HG02981 (cell line): ENCODE data around the gene GPHN.

Experiments used
- ATAC-seq: cut with Tn5 transposase; IDR thresholded peaks from one replicate; pipeline ENCODE4 v1.9.1; 2021; ENCODE audit warnings: mild to moderate bottlenecking, moderate library complexity; ENCODE audit not compliant: unreplicated experiment

The GPHN gene

DNA sequence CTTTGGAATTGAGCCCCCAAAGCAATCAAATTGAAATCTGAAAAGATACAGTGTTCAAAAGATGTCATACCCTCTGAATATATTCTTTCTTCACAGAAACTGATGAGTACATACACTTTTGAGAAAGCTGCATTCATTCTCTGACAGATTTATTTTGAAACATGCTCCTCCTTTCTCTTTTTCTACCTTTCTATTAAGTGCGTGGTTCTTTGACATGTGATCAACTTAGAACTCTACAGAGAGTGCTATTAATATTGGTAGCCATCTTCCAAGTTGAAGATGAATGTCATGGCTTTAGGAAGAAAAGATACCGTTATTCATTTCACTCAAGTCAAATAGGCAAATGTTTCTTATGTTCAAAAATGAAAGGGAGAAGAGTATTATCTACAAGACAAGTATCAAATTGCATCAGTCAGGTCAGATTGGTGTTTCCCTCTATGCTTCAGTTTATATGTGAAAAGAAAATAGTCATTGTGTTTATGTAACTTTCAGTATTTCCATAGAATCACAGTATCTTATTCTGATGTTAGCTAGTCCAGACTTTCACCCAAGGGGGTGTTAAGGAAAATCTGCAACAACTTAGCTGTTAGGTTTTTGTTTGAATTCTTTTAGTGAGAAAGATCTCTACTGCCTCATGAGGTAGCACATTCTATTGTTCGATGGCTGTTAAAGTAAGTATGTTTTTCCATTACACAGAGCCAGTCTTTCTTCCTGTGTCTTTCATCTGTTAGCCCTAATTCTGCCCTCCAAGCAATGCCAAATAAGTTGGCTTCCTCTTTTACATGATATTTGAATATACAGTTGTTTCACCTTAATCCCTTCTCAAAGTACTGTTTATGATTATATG, 625.9 kb downstream of the GPHN start:
- no peak for ATAC-seq

DNA sequence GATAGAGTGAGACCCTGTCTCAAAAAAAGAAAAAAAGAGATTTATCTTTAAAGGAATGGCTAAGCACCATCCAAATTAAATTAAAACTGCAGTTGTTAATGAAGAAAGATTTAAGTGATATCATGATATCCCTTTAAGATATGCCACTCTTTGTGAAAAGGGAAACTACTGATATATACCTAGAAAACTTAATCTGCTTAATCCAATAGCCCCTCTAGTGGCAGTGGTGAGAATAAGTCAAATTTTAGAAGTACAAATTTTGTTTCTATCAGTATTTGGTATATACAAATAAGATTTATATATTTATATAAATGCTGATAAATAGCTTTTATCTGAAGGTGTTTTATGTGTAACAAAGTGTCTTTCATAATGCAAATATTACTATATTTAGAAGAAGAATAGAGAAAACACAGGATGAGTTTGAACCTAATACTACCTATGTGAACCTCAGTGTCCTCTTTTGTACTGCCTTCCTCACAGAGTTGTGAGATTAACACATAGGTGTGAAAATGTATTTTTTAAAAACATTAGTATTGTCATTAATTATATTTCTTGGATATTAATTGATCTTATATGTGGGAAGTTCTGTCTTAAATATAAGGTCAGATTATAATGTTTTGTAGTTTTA, 629.9 kb downstream of the GPHN start:
- ATAC-seq: no peak

DNA sequence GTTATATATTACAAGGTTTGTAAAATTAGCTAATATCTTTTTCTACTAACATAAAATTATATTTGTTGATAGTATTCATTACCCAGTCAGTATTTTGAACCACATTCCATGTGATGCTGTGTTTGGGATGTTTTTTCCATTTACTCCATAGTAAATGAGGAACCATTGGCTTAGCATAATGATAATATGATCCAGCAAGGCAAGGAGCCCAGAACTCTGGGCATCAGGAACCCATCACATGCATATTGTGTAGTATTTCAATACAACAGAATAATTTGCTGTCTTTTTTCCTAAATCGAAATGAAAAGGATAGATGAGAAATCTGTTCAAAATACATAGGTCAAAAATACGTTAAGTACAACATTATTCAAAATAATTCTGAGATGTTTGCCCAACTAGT, 632.6 kb downstream of the GPHN start:
- no peak for ATAC-seq

DNA sequence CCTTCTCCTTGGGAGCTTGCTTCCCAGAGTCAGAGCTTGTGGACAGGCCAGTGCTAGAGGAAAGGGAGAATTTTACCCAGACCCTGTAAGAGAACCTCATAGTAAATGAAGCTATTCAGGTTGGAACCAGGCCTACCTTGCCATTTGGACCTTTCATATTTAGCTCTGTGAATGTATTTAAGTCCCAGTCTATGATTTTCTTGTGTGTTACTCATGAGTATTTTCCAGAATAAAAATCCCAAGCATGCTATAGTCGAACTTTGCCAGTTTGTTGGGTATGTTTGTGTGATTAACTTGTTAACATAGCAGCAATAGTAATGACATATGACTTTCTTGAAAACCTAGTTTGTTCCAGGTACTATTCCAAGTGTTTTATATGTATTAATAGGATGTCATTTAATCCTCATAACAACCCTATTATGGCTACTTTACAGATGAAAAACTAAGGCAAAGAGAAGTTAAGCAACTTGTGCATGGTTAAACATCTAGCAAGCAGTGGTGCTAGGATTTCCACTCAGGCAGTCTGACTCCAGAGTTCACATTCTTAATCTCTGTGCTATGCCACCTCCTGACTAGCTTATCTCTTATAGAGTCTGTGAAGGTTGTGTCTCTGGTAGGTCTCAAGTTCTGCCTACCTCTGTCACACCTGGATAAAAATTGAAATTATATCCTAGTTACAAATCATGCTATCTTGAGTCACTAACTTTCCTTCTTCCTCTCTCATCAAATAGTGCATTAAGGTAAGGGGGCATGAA, 633.4 kb downstream of the GPHN start:
- no peak for ATAC-seq

DNA sequence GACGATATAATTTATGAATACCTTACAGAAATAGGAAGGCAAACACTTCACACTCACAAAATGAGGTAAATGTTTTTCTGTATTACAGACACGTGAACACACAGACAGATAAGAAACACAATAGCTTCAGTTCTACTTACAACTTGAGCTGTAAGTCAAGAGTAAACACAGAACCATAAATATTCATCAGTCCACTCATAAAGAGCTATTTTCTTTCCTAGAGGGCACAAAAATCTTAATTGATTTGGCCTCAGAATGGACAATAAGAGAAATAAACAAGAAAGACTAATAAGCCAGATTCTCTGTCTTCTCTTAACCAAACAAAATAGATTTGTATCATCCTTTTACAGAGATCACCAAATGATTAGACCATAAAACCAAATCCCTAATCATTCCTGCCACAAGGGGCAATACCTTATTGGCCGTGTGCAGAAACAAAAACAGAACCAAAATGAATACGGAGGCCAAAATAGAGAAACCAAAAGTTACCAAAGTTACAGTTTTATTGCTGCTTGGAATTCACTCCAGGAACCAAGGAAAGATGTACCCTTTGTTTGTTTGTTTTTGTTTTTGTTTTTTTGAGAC, 643.2 kb downstream of the GPHN start:
- ATAC-seq: no peak

DNA sequence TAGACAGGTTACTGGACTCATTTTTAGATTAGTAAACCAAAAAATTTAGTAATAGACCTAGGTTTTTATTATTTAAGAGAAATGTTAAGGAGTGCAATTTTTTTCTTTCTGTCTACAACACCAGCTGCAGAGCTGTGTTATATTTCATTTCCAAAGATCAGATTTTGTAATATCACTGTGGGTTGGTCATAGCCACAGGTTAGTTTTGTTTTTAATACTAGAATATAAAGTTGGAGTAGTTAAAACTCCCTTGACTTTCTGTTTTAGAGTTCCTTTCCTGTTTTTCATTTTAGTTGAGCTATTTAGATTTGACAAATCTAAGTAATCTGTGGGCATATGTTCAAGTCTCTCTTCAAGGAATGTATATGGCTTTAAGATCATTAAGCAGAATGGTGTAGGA, 650.6 kb downstream of the GPHN start:
- ATAC-seq: no peak

DNA sequence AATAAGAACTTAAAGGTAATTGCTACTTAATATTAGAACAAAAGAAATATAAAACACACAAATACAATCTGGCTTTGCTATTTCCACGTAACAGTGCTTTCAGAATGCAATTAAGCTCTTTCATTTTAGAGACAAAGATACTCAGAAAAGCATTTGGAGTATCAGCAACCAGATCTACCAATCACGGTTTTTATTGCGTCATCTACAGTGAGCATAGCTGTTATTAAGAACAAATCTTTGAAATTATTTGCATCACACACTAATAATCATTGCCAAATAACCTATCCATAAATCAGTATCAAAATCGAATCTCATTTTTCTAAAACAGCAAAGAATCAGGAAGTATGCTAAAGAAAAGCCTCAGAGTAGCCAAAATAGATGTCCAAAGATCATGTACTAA, 654.4 kb downstream of the GPHN start:
- ATAC-seq: no peak

DNA sequence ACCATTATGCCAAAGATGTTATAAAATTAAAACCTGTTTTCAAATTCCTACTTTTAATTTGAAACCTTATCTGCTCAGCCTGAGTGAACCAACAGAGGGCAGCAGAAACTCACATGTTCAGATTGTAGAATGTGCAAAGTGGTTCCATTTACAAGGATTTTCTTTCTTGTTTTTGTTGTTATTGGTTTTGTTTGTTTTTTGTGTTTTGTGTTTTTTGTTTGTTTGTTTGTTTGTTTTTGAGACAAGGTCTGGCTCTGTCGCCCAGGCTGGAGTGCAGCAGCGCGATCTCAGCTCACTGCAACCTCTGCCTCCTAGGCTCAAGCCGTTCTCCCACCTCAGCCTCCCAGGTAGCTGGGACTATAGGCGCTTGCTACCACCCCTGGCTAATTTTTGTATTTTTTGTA, 658.5 kb downstream of the GPHN start:
- ATAC-seq: no peak

DNA sequence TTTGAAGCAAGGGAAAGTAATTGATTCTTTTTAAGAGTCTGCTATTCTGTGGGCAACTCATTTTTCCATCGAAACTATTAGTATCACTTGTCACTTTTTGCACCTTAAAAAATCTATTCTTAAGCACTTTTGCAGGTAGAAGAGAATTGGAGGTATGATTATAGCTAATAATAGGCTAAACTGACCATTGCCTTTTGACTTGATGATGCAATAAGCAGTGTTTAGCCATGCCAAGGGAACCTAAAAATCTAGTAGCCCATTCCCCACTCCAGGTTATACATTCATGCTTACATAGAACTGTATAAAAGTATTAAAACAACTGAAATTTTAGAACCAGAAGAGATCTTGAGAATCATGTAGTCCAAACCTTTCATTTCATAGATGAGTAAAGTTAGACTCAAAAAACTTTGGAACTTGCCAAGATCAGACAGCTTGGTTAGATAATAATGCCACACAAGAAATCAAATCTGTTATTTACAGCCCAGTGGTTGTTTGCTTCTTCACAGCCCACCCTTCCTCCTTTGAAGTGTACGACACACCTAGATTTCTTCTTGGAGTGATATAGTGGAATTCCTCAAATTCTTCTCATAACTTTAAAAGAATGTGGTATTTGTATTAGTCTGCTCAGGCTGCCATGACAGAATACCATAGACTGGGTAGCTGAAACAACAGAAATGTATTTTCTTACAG, 659.6 kb downstream of the GPHN start:
- no peak for ATAC-seq

DNA sequence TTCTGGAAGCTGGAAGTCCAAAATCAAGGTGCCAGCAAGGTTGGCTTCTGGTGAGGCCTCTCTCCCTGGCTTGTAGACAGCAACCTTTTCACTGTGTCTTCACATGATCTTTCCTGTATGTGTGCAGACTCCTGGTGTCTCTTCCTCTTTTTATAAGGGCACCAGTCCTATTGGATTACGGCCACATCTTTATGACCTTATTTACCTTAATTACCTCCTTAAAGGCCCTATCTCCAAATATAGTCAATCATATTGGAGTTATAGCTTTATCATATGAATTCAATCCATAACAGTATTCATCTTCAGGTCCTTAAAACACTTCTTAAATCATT, 660.1 kb downstream of the GPHN start:
- no peak for ATAC-seq

DNA sequence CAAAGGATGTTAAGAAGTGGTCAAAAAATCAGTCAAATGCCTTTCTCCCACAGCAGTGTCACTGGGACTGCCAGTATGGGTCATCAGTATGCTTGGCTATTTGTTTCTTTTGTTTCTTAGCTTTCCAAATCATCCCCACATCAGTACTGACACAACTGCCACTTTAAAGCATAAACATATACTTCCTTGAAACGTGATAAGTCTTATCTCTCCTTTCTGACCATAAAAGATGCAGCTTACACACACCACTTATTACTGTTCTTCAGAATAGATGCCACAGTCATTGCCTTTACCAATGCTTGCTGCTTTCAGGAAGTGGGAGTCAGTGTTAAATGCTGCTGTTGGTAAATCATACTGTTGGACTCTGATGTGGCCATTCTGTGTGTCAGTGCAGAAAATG, 662.7 kb downstream of the GPHN start:
- no peak for ATAC-seq

DNA sequence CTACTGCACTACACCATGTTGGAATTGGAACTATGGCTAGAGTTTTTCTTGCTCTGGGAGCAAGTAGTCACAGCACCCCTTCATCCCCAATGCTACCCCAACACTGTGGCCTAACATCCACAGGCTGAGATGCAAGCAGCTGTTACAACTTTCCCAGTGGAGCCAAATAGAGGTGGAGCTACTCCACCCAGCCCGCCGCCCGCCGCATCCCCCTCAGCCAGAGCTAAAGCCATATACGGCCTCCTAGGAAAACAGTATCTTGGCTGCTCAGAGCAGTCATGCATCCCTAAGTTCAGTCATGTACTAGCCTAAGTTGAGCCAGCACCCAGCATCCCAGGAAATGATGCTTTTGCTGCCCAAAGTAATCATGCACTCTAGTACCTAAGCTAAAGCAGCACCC, 664.1 kb downstream of the GPHN start:
- no peak for ATAC-seq

DNA sequence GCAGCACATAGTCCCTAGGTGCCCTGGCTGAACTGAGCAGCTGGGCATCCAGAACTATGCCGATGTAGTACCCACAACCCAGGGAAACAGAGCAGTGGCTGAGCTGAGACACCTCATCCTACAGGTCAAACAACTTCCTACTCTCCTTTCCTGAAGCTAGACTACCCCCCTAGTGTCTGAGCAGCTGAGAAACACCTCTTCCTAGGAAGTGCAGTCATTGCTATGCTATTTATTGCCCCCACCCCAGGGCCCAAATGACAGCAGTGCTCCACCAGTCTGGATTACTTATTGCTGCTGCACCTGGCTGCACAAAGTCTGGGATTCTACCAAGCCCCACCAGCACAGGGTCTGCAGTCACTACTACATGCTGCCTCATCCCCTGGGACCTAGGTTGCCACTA, 664.6 kb downstream of the GPHN start:
- ATAC-seq: no peak

DNA sequence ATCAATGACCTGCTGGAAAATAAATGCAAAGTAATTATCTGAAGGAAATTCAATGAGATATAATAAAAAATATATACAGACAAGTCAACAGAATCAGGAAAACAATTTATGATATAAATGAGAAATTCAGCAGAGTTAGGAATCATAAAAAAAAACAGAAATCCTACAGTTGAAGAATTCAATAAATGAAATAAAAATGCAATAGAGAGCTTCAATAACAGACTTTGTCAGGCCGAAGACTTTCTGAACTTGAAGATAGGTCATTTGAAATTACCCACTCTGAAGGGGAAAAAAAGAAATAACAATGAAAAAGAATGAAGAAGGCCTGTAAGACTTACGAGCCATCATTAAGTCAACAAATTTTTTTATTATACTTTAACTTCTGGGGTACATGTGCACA, 665.8 kb downstream of the GPHN start:
- ATAC-seq: no peak

DNA sequence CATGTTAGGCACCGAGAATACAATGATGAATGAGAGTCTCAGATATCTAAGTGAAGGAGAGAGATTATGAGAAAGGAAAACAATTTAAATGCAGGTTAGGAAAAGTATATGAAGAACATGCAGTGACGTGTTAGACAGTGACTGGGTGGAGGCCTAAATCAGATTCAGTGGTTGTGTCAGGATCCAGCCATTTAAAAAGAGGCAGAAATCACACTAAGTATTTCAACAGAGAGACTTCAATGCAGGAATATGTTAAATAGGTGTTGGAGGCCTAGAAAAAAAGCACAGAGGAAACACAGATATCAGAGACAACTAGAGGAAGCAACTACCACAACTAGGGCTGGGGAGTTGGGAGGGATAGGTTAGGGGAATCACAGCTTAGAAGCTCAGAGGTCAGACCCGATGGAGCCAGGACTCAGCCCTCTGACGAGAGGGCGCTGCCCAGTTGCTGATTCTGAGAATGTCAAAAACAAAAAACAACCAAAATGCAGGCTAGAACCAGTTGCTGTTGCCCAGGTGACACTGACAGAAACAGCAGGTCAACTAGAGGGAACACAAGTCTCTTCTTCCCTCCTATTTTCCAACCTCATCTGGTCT, 678.3 kb downstream of the GPHN start:
- no peak for ATAC-seq

DNA sequence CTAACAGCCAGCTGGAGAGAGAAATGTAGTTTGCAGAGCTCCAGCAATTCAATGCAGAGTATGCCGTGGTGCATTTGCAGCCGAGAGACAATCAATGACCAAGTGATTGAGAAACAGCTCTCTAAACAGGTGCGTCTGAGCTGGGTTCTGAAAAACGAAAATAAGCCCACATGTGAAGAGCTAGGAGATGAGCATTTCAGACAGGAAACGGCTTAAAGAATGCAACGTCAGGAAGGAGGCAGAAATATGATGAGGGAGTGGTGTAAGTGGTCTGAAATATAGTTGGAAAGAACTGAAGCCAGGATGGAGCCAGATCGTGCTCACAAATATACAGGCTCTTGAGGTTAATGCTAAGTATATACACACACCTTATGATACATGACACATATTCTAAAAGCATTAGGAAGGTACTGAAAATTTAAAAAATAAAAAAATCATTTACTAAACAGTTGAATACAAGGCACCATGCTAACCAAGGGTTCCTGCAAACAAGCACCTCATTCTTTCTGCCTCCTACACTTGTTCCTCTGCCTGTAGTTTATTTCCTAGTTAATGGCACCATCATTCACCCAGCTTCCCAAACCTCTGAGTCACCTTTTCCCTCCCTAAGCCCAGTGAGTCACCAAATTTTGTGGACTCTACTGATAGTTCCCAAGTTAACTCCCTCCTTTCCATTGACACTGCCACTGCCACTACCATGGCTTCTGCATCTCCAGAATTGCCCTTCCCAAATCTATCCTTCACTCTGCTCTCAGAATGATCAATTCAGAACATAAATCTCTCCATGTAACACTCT, 679.0 kb downstream of the GPHN start:
- no peak for ATAC-seq

DNA sequence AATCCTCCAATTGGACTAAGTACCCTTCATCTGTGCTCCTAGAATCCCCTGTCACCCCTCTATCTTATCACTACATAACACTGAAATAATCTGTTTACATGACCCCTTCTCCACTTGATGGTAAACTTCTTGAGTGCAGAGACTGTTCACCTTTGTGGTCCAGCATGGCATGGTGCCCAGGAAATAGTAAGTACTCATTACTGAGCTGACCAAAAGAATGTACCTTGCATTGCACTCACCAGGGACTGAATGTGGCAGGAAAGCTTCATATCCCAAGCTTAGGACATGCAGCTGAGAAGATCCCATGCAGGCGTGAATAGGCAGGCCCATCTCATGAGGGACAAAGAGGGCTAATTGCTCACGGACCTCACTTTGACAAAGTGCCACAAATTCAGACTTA, 679.9 kb downstream of the GPHN start:
- ATAC-seq: no peak

DNA sequence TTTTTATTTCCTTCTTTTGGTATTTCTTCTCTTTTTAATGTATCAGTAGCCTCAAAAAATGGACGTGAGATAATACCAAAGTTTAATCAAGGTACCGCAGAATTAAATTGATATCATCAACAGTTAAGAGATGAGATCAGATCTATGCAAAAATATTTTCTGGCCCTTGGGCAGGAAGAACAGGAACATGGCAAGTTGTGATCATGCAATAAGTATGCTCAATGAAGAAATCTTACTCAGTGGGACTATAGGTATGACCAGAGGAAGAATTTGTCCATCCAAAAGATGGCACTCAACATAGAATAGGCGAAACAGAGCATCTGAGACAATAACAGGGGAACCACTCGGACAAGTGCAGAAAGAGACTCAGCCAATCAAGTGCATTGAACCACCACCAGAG, 680.4 kb downstream of the GPHN start:
- ATAC-seq: no peak

DNA sequence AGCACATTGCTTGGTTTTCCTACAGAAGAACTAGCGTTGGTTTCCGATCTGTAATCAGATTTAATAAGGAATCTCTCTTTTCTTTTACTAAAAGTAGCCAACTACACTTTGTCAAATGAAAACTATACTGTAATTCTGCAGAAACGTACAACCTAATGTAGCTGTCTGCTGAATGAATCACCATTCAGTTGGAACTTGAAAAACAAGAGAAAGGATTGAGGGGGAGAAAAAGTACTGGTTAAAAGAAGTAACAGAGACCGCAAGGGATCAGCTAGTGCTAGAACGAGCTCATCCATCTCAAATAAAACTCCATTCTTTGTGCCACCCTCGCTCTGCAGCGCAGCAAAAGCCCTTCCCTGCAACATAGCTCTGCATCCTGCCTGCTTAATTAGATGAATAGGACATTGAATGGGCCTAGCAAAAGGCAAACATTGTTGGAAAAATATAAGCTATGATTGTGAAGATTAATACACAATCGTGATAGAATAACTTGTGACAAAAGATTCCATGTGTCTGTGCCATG, 683.9 kb downstream of the GPHN start:
- no peak for ATAC-seq

DNA sequence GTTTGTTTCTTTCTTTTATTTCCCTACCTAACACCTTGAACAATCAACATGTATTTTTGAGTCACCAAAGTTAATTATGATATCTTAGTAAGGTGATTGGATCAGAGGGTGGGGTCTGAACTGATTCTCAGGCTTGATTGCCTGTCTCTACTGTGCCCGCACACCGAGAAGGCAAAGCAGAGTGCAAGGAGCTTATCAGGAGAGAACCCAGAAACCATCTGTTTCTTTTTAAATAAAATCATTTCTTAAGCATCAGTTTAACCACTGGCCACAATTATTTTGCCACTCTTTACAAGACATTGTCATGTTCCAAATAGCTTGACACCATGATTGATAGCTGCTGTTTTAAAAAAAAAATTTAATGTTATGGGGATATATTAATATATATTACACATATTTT, 684.4 kb downstream of the GPHN start:
- no peak for ATAC-seq
